Measurements from ENCODE around the gene CNPY3. TPM values are rescaled to one million over a fixed set of nuclear protein-coding genes. Genes with fewer than 3 reads are reported as not detected.

The CNPY3 gene
- total and polyA plus RNA-seq, 4 donors: 28.3 to 50.1 (median 32.5) TPM

DNA sequence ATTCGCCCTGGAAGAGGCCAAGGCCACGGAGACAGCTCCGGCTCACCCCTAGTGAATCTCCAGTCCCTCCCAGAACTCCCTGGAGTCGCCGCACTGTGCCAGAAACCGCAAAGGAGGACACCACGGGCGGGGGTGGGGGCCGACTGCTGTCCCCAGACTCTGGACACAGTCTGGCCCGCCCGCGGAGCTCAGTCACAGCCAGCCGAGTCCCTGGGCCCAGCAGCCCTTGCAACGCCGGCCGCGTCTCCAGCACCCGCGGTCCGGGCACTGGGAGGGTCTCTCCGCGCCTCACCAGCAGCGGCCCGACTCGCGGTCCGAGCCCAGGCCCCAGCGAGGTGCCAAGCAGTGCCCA, 49.2 kb downstream of the CNPY3 start:
- ATAC-seq (ENCODE audit: low FRiP score): peak; percentile 55
- peak overlapping the region; percentile 72 to 83 for H3K27ac ChIP-seq (ENCODE audit: low read depth in 1 of 2, low read length in 2 of 2)
- no peaks in the 10 kb centered on the region for H3K36me3 ChIP-seq (ENCODE audit: control insufficient read depth in 1 of 2, insufficient read depth in 2 of 2, low read length in 1 of 2)
- DNase-seq: peak; percentile 58 to 80
- H3K27me3 ChIP-seq (ENCODE audit: control insufficient read depth in 1 of 2, insufficient read depth in 2 of 2, low read length in 1 of 2): no peaks in the 10 kb centered on the region
- intact Hi-C loops (cut with DNase I): loop anchor here in 1 of 2 donors (5.0 kb wide), 2 partner anchors 34 to 46 kb away; partner anchors contain the start of genes KLHDC3 and MEA1
- 0% methylated on average over 16 to 28 of the region's 28 CpGs for WGBS, 2 donors
- no peaks in the 10 kb centered on the region for H3K9me3 ChIP-seq (ENCODE audit: control insufficient read depth, low read length)
- H3K4me3 ChIP-seq (ENCODE audit: low read length in 2 of 2): peak overlapping the region; percentile 66 to 80
- H3K4me1 ChIP-seq (ENCODE audit: control insufficient read depth in 1 of 2, insufficient read depth in 2 of 2, low read length in 2 of 2): no peaks in the 10 kb centered on the region

DNA sequence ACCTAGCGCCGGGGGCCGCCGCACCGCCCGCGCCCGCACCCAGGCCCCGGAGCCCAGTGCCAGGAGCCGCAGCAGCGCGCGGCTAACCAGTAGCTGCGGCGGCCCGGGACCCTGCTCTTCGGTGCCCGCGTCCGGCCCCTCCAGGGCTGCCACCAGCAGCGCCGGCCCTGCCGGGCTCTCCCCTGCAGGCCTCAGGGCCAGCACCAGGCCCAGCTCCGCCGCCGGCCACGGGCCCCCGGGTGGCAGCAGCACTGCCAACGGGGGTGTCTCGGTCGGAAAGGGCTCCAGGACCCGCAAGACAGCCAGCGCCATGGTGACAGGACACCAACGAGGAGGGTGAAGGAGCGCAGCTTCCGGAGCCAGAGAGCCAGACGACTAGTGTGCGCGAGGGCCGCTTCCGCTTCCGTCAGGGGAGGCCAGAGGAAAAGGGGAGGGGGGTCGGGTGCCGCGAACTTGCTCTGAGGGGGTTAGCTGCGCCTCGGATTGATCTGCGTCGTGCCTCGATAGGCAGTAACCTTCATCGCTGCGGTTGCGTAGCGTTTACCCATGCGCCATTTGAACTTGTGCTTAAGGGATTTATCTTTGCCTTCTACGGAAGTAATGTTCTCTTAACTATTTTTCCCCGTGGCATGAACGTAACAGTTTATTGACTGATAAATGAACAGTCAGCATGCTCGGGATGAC, 49.7 kb downstream of the CNPY3 start, which contains the start of gene PEX6:
PEX6 (minus strand) TSS at position 343 of the 684 bp plus-strand sequence; CDS start at position 312, 31 bp downstream.
- DNase-seq: peak; percentile 95 to 97
- 0 to 1% methylated on average over 45 to 59 of the region's 59 CpGs for whole genome bisulfite sequencing, 2 donors
- Histone ChIP-seq H3K4me1 (ENCODE audit: control insufficient read depth in 1 of 2, insufficient read depth in 2 of 2, low read length in 2 of 2) (no peaks in the 10 kb centered on the region), H3K27ac (ENCODE audit: low read depth in 1 of 2, low read length in 2 of 2) (peak within 1 kb of the TSS; percentile 72 to 83), H3K4me3 (ENCODE audit: low read length in 2 of 2) (peak within 1 kb of the TSS; percentile 66 to 80), H3K27me3 (ENCODE audit: control insufficient read depth in 1 of 2, insufficient read depth in 2 of 2, low read length in 1 of 2) (no peaks in the 10 kb centered on the region), H3K9me3 (ENCODE audit: control insufficient read depth, low read length) (no peaks in the 10 kb centered on the region), H3K36me3 (ENCODE audit: control insufficient read depth in 1 of 2, insufficient read depth in 2 of 2, low read length in 1 of 2) (no peaks in the 10 kb centered on the region)
- peak; percentile 94 for ATAC-seq (ENCODE audit: low FRiP score)
- intact Hi-C loops (cut with DNase I): loop anchor here in 1 of 2 donors (5.0 kb wide), 2 partner anchors 33 to 47 kb away; partner anchors contain the start of genes KLHDC3 and MEA1

DNA sequence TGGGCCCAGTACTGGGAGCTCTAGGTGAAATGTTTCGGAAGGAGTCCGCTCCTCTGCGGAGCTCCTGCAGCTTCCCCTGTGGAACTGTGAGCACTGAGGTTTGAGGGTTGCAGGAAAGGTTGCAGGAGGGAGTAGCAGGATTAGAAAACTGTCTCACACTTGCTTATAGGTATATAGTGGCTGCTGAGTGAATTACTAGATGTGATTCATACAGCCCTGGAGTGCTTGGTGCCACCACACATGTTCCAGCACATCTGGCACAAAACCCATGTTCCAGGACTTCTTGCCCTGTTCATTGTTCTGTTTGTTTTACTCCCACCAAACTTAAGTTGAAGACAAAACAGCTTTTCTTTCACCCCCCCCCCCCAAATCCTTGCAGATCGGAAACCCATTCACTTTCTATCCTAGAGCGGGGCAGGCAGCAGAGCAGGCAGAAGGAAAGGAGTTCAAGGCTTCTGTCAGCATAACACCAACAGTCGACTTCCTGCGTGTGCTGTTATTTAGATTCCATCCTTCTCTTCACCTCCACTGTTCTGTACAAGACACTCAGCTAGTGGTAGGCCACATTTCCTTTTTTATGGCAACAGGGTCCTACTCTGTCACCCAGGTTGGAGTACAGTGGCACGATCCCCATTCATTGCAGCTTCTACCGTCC, 50.4 kb downstream of the CNPY3 start:
- no peaks in the 10 kb centered on the region for H3K4me1 ChIP-seq (ENCODE audit: control insufficient read depth in 1 of 2, insufficient read depth in 2 of 2, low read length in 2 of 2)
- H3K4me3 ChIP-seq (ENCODE audit: low read length in 2 of 2): peak overlapping the region; percentile 19 to 80
- intact Hi-C loops (cut with DNase I): loop anchor here in 1 of 2 donors (5.0 kb wide), 2 partner anchors 33 to 47 kb away; partner anchors contain the start of genes KLHDC3 and MEA1
- no peaks in the 10 kb centered on the region for H3K27me3 ChIP-seq (ENCODE audit: control insufficient read depth in 1 of 2, insufficient read depth in 2 of 2, low read length in 1 of 2)
- no peak for DNase-seq
- H3K36me3 ChIP-seq (ENCODE audit: control insufficient read depth in 1 of 2, insufficient read depth in 2 of 2, low read length in 1 of 2): no peaks in the 10 kb centered on the region
- H3K27ac ChIP-seq (ENCODE audit: low read depth in 1 of 2, low read length in 2 of 2): peak overlapping the region in 1 of 2 donors; percentile 72
- no peaks in the 10 kb centered on the region for H3K9me3 ChIP-seq (ENCODE audit: control insufficient read depth, low read length)
- 38 to 40% methylated on average over 9 of the region's 9 CpGs for WGBS, 2 donors
- ATAC-seq (ENCODE audit: low FRiP score): no peak

DNA sequence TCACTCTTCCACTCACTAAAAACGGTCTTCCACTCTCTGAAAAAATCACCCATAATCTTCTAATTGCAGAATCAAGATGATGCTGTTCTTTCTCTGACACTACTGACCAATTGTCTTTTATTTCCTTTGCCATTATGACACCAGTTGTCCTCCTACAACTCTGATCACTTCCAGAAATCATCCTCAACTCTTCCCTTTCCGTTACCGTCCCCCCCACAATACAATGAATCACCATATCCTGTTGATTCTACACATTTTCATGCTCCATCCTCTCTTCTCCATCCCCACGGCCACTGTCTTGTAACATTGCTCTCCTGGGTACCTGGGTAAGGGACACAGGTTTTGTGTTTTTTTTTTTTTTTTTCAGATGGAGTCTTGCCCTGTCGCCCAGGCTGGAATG, 52.6 kb downstream of the CNPY3 start:
- no peak overlapping the region for H3K4me3 ChIP-seq (ENCODE audit: low read length in 2 of 2)
- no peak overlapping the region for H3K27ac ChIP-seq (ENCODE audit: low read depth in 1 of 2, low read length in 2 of 2)
- H3K9me3 ChIP-seq (ENCODE audit: control insufficient read depth, low read length): no peaks in the 10 kb centered on the region
- intact Hi-C loops (cut with DNase I): no loop called here
- H3K4me1 ChIP-seq (ENCODE audit: control insufficient read depth in 1 of 2, insufficient read depth in 2 of 2, low read length in 2 of 2): no peaks in the 10 kb centered on the region
- no peak for DNase-seq
- no peaks in the 10 kb centered on the region for H3K27me3 ChIP-seq (ENCODE audit: control insufficient read depth in 1 of 2, insufficient read depth in 2 of 2, low read length in 1 of 2)
- no peak for ATAC-seq (ENCODE audit: low FRiP score)
- WGBS, 2 donors: 89 to 93% methylated on average over 5 of the region's 5 CpGs
- no peaks in the 10 kb centered on the region for H3K36me3 ChIP-seq (ENCODE audit: control insufficient read depth in 1 of 2, insufficient read depth in 2 of 2, low read length in 1 of 2)

DNA sequence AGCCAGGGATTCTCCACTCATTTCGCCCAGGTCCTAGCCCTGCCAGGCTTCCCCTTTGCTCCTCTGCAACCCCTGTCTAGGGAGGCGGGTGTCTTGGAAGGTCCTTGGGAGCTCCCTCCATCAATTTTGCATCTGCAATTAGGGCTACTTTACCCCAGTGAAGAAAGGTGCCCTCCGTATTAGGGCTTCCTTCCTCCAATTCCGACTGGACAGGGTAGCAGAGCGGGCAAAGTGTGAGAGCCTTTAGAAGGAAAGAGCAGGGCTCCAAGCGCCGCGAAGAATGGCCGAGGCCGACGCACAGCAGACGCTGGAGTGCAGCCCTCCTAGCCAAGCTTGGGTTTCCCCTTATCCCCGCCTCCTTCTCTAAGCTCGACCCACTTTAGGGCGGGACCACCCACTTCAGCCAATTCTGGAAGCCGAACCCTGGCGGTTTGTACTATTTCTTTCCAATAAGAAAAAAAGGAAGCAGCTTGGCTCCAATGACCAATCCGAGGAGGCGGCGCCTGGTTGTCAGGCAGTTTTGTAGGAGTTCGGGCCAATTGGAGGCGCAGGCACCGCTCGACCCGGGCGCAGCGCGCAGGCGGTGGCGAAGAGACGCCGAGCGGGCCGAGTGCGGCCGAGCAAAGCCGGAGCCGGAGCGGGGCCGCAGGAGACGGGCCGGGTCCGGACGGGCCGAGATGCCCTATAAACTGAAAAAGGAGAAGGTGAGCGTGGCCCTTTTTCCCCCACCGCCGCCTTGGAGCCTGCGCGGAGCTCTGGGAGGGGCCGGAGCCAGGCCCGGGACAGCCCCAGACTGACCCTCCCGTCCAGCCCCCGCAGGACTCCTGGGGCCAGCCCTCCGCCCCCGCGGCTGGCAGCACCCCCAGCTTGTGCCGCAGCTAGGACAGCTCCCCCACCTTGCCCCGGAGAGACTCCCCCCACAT, 55.0 kb downstream of the CNPY3 start, which contains the start of gene PPP2R5D:
PPP2R5D (plus strand) TSS at position 570 of the 923 bp plus-strand sequence; CDS start at position 678, 108 bp downstream.
- DNase-seq (peak; percentile 98 to 99), ATAC-seq (ENCODE audit: low FRiP score) (peak; percentile 97)
- H3K36me3 ChIP-seq (ENCODE audit: control insufficient read depth in 1 of 2, insufficient read depth in 2 of 2, low read length in 1 of 2): no peaks in the 10 kb centered on the region
- WGBS, 2 donors: 0 to 1% methylated on average over 56 to 59 of the region's 59 CpGs
- peak within 1 kb of the TSS; percentile 65 to 68 for H3K4me3 ChIP-seq (ENCODE audit: low read length in 2 of 2)
- H3K9me3 ChIP-seq (ENCODE audit: control insufficient read depth, low read length): no peaks in the 10 kb centered on the region
- H3K4me1 ChIP-seq (ENCODE audit: control insufficient read depth in 1 of 2, insufficient read depth in 2 of 2, low read length in 2 of 2): no peaks in the 10 kb centered on the region
- no peaks in the 10 kb centered on the region for H3K27me3 ChIP-seq (ENCODE audit: control insufficient read depth in 1 of 2, insufficient read depth in 2 of 2, low read length in 1 of 2)
- peak within 1 kb of the TSS; percentile 11 to 91 for H3K27ac ChIP-seq (ENCODE audit: low read depth in 1 of 2, low read length in 2 of 2)
- intact Hi-C loops (cut with DNase I): no loop called here

DNA sequence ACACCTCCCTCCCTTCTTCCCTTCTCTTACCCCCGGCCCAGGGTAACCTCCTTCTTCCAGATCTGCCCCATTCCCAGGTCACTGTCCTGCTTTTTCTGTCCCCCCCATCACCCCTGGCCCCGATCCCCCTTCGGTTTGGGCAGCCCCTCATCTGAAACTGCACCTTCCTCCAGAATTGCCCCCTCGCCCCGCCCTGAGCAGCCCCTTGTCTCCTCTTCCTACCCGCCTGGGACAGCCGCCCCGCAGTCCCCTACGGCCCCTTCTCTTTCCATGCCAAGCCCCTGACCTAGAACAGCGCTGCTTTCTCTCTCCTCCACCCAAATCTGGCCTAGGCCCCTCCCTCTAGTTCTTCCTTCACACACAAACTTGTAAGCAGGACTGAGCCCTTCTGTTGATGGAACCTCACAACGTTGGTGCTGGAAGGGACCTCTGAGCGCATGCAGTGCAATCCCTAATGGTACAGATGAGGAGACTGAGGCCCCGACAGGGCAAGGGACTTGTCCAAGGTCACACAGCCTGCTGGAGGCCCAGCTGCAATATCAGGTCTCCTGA, 55.7 kb downstream of the CNPY3 start:
- H3K36me3 ChIP-seq (ENCODE audit: control insufficient read depth in 1 of 2, insufficient read depth in 2 of 2, low read length in 1 of 2): peaks cover 0 to 2% of the 10 kb centered on the region in 2 donors
- WGBS, 2 donors: 10% methylated on average over 12 to 13 of the region's 13 CpGs
- H3K9me3 ChIP-seq (ENCODE audit: control insufficient read depth, low read length): no peaks in the 10 kb centered on the region
- intact Hi-C loops (cut with DNase I): no loop called here
- H3K4me3 ChIP-seq (ENCODE audit: low read length in 2 of 2): peak overlapping the region; percentile 65 to 68
- H3K27ac ChIP-seq (ENCODE audit: low read depth in 1 of 2, low read length in 2 of 2): peak overlapping the region in 1 of 2 donors; percentile 70
- no peak for ATAC-seq (ENCODE audit: low FRiP score)
- no peaks in the 10 kb centered on the region for H3K27me3 ChIP-seq (ENCODE audit: control insufficient read depth in 1 of 2, insufficient read depth in 2 of 2, low read length in 1 of 2)
- no peaks in the 10 kb centered on the region for H3K4me1 ChIP-seq (ENCODE audit: control insufficient read depth in 1 of 2, insufficient read depth in 2 of 2, low read length in 2 of 2)
- no peak for DNase-seq

DNA sequence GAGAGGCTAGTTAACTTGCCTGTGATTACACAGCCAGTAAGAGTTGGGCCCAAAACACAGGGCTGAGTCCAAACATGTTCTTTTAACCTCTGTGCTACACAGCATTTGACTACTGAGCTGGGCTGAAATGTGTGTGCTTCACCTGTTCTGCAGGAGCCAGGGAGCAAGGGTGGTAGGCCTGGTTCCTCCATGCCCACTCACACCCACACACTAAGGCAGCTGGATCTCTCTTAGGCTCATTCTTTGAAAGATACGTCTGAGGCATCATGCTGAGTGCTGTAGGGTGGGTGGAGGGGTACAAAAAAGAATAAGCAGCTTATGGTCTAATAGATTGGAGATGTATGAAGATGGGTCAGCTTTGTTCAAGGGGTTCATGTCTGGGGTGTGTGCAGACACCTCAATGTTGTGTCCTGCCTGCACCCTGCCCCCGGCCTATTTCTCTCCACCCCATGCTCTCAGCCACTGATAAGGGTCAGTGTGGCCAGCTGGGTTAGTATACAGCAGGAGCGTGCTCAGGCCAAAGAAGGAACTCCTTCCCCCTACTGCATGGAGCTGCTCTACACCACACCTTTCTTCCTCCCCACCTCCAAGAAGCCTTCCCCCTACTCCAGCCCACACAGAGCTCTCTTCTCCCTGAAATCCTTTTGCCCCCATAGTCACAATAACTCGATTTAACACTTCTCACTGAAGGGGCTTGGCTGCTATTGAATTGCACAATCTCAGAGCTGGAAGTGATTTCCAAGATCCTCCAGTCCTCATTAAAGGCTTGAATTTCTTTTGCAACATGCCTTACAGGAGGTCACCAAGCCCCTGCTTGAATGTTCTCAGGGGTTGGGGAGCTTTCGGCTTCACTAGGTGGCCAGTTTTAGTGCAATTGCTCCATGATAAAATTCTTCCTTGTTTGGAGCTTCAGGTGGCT, 58.5 kb downstream of the CNPY3 start:
- H3K4me1 ChIP-seq (ENCODE audit: control insufficient read depth in 1 of 2, insufficient read depth in 2 of 2, low read length in 2 of 2): no peaks in the 10 kb centered on the region
- 56 to 62% methylated on average over 5 of the region's 5 CpGs for WGBS, 2 donors
- H3K9me3 ChIP-seq (ENCODE audit: control insufficient read depth, low read length): no peaks in the 10 kb centered on the region
- DNase-seq (no peak), ATAC-seq (ENCODE audit: low FRiP score) (no peak)
- no peaks in the 10 kb centered on the region for H3K27me3 ChIP-seq (ENCODE audit: control insufficient read depth in 1 of 2, insufficient read depth in 2 of 2, low read length in 1 of 2)
- intact Hi-C loops (cut with DNase I): no loop called here
- H3K4me3 ChIP-seq (ENCODE audit: low read length in 2 of 2): no peak overlapping the region
- no peak overlapping the region for H3K27ac ChIP-seq (ENCODE audit: low read depth in 1 of 2, low read length in 2 of 2)
- H3K36me3 ChIP-seq (ENCODE audit: control insufficient read depth in 1 of 2, insufficient read depth in 2 of 2, low read length in 1 of 2): peaks cover 0 to 2% of the 10 kb centered on the region in 2 donors
